Stimulated activated CD4-positive, alpha-beta T cell treated with anti-CD3 and anti-CD28 coated beads, Interleukin-15, amount 100 ng/mL, for 48 hours (primary cell): ENCODE data around the gene RSRP1.

Source experiments
- DNase-seq, 2 donors: peaks; one replicate each; pipeline ENCODE4 v3.0.0-alpha.2; 2020; ENCODE audit warnings: low read depth in 2 of 2

Gene RSRP1

DNA sequence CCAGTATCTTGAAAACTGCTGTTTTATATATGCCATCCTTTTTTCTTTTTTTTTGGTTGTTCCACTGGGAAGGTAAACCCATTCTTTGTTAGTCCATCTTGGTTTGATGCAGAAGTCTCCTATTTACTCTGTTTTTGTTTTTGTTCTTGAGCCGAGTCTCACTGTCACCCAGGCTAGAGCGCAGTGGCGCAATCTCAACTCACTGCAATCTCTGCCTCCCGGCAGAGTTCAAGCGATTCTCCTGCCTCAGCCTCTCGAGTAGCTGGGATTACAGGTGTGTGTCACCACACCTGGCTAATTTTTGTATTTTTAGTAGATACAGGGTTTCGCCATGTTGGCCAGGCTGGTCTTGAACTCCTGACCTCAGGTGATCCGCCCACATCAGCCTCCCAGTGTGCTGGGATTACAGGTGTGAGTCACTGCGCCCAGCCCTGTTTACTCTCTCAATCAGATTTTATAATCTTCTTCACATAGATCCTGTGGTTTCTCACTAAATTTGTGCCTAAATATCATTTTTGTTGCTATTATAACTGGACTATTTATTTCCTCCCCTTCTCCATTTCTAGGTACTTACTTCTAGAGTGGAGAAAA lies 27.5 kb downstream of the RSRP1 start:
- no peak for DNase-seq

DNA sequence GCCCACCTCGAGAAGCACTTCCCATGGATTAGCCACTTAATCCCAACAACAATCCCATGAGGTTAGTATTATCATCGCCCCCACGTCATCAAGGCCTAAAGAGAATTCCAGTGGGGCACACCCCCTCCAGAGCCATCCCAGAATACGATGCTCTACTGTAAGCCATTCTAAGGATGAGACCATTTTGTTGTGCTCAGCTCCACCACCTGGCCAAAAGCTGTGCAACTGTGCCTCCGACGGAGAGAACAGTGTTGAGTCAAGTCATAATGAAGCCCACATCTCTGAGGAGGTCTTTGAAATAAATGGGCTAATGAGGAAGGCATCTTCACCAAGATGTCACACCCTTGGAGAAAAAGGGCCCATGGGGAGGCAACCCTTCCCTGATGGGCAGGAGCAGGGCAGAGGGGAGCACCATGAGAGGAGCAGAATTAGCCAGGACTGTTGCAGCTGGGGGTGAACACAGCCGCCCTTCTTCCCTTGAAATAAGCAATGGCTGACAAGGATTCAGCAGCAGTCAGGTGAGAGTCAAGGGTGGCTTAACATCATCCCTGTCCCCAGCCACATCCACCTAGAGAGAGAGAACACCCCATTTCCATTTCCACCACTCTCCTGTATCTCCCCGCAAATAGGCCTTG lies 29.5 kb downstream of the RSRP1 start:
- DNase-seq: no peak

DNA sequence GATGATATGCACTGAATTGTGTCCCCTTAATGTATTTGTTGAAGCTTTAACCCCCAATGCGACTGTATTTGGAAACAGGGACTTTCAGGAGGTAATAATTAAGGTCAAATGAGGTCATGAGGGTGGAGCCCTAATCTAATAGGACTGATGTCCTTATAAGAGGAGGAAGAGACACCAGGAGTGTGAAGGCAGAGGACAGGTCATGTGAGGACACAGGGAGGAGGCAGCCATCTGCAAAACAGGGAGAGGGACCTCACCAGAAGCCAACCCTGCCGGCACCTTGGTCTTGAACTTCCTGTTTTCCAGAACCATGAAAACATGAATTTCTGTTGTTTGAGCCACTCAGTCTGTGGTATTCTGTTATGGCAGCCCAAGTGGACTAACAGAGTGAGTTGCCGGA lies 30.2 kb downstream of the RSRP1 start:
- no peak for DNase-seq

GRCh38 chr1:25216123-25216522 lies 31.1 kb downstream of the RSRP1 start:
- no peak for DNase-seq

GRCh38 chr1:25212725-25213124 lies 34.5 kb downstream of the RSRP1 start:
- no peak for DNase-seq

DNA sequence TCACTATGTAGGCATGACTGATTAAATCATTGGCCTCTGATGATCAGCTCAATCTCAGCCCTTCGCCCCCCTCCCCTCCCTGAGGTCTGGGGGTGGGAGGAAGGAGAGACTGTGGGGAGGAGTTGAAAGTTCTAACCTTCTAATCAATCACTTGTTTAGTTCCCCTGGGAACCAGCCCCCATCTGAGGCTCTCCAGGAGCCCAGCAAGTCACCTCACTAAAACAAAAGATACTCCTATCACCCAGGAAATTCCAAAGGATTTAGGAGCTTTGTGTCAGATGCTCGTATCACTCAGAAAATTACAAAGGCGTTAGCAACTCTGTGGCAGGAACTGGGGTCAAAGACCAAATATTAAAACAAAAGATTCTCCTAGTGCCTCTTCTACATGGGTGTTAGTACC lies 36.5 kb downstream of the RSRP1 start:
- DNase-seq: no peak

GRCh38 chr1:25209516-25209915 lies 37.7 kb downstream of the RSRP1 start:
- no peak for DNase-seq

DNA sequence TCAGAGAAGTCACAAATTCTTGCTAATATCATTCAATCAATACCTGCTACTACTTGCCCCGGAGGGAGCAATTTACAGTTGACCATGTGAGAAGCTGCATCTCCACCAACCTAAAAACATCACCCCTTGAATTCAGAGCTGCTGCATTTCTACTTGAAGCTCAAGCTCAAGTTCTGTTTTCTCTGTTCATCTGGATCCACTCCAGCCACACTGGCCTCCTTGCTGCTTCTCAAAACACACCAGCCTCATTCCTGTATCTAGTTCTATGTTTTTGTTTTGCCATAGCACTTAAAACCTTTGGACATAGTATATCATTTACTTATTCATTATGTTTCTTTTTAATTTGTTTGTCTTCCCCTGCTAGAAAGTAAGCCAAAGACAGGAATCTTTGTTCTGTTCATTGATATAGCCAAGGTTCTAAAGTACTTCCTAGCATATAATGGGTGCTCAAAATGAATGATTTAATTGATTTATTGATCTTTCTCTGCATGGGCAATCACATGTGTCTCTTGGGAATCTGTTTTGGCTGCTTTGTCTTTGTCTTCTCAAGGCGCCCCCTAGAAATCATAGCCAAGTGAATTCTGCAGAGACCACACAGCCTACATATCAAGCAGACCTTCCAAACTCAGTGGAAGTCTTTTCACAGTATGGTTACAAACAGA lies 38.6 kb downstream of the RSRP1 start:
- DNase-seq: no peak

DNA sequence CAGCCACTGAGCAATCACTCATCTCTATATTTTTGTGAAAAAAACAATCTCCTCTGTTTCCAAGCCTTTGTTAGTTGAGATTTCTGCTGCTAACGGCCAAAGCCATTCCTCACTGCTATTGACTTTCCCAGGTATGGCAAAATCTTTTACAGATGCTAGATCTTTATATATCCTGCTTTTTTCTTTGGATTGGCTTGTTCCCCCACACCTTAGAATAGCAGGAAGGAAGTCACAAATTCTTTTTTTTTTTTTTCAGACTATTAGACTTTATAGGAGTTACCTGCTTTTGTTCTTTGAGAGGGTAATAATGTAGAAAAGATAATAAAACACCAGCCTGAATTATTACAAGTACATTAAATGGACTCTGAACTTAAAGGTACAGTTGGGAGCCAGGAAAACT lies 39.2 kb downstream of the RSRP1 start:
- DNase-seq: no peak

GRCh38 chr1:25206201-25206600 lies 41.1 kb downstream of the RSRP1 start:
- no peak for DNase-seq

GRCh38 chr1:25205786-25206185 lies 41.5 kb downstream of the RSRP1 start:
- no peak for DNase-seq

- no peak for DNase-seq
Measured at GRCh38 chr1:25204797-25205480, 42.3 kb downstream of the RSRP1 start.

GRCh38 chr1:25201006-25201405 lies 46.2 kb downstream of the RSRP1 start:
- DNase-seq: no peak

GRCh38 chr1:25199819-25200620 lies 47.2 kb downstream of the RSRP1 start:
- no peak for DNase-seq

GRCh38 chr1:25198663-25199252 lies 48.5 kb downstream of the RSRP1 start:
- DNase-seq: no peak

- DNase-seq: no peak
Measured at GRCh38 chr1:25197982-25198662, 49.1 kb downstream of the RSRP1 start.

DNA sequence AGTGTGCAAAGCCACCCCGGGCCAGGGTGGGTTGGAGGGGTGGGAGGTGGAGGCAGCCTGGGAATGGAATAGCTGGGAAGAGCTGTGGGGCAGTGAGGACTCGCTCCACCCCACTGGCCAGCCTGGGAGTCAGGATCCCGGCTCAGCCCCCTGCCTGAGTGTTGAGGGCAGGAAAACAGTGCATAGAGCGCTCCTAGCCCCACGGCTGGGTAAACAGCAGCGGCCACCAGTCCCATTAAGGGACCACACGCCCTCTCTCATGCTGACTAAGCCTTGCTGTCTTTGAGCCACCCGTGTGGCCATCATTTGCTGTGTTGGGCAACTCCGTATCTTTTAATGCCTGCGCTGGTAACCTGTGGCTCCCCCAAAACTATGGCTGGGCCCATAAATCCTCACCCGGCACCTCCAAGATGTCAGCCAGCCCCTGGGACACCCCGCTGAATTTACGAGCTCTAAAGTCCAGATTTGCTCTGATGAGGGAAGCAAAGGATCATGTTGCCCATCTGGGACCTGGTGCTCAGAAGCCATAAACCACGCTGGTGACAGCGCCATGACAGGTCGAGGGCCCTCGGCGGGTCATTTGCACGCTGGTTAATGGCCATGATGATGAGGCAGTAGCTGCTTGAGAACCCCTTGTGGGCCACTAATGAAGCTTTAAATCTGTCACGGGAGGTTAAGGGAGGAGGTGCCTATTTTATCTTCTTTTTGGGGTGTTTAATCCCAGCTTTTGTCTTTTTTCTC lies 49.8 kb downstream of the RSRP1 start:
- DNase-seq: no peak

DNA sequence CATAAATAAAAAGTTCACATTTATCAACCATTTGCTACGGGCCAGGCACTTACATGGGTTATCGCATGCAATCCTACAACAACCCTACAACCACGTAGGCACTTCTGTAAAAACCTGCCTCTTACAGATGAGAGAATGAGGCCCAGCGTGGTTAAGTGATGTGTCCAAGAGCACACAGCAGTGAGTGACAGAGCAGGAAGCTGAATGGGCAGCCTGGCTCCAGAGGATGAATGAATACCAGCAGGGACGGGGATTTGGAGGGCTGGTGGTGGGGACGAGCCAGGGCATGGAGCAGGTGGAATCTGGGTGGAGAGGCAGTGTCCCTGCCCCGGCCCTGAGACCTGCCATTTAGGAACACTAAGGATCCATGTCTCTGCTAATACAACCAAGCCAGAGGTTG lies 50.4 kb downstream of the RSRP1 start:
- DNase-seq: no peak

DNA sequence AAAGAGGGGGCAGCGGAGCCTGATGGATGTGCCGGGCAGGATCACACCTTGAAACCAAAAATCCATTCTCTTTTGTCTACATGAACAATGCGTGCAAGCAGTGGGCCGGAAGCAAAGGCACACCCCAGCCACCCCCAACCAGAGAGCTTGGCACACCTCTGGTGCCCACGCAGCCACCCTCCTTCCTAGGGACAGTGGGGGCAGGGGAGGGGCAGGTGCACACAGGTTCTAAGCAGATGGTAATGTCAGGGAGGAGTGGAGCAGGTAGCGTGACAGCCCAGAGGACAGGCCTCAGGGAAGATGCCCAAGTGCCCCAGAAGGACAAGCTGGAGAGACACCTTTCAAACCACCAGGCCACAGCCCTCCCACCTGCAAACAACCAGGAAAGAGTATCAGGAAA lies 51.4 kb downstream of the RSRP1 start:
- DNase-seq: no peak

DNA sequence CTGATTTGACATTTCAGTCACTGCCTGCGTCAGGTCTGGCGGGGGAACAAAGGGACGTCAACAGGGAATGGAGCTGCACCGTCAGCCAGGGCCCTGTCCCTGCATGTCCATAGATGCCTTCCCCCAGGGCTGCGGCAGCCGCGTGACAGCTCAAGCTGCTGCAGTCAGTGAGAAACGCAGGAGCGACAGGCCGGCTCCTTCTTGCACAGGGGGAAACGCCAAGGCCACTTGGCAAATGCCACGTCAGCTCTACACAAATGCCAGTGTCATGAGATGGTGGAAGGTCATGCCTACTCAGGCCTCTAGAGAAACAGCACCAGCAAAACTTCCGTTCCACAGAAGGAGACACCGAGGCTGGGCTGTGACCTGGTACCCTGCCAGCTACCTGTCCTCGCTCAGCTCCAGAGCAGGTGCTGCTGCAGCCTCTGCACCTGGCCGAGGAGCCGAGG lies 52.7 kb downstream of the RSRP1 start:
- DNase-seq: no peak
